GM23338 (cell line): ENCODE results near the gene NBAS. TPM values are rescaled to one million over a fixed set of nuclear protein-coding genes. Genes with fewer than 3 reads are reported as not detected.

Experiments used
- ATAC-seq: fragments of 200-7000 bp; cut with Tn5 transposase; 3 replicates; pipeline ENCODE4 v1.9.1; 2020
- DNase-seq: peaks from one replicate; pipeline ENCODE4 v3.0.0-alpha.2; 2015; ENCODE audit warnings: low spot score
- H2AFZ ChIP-seq: fragments of 200-600 bp; sonication (generic); 2 replicates; pipeline ENCODE4 v1.8.0; 2016; ENCODE audit warnings: antibody characterized with exemption, mild to moderate bottlenecking, moderate library complexity
- H3F3A ChIP-seq: fragments of 200-600 bp; sonication (generic); replicated peaks from 2 replicates; pipeline ENCODE4 v1.8.0; 2017; ENCODE audit warnings: antibody characterized with exemption, mixed run types, low read depth
- H3K27ac ChIP-seq: fragments of 200-600 bp; sonication (generic); 2 replicates; pipeline ENCODE4 v1.6.1; 2016; ENCODE audit warnings: low read depth
- H3K27me3 ChIP-seq: fragments of 200-600 bp; sonication (generic); 2 replicates; pipeline ENCODE4 v1.8.0; 2016; ENCODE audit warnings: mild to moderate bottlenecking, mixed run types, moderate library complexity; ENCODE audit not compliant: insufficient read depth
- H3K36me3 ChIP-seq: fragments of 200-600 bp; sonication (generic); 2 replicates; pipeline ENCODE4 v1.8.0; 2016; ENCODE audit warnings: mild to moderate bottlenecking; ENCODE audit not compliant: insufficient read depth
- H3K4me1 ChIP-seq: fragments of 200-600 bp; sonication (generic); 2 replicates; pipeline ENCODE4 v1.8.0; 2016; ENCODE audit warnings: mild to moderate bottlenecking, moderate library complexity; ENCODE audit not compliant: insufficient read depth
- H3K4me2 ChIP-seq: fragments of 200-600 bp; sonication (generic); 2 replicates; pipeline ENCODE4 v1.7.1; 2017; ENCODE audit warnings: mixed run types
- H3K4me3 ChIP-seq: fragments of 200-600 bp; sonication (generic); 2 replicates; pipeline ENCODE4 v1.6.1; 2016; ENCODE audit warnings: mixed run types
- H3K79me2 ChIP-seq: fragments of 200-600 bp; sonication (generic); replicated peaks from 2 replicates; pipeline ENCODE4 v1.8.0; 2017; ENCODE audit warnings: mild to moderate bottlenecking; ENCODE audit not compliant: insufficient read depth
- H3K9me2 ChIP-seq: fragments of 200-600 bp; sonication (generic); 2 replicates; pipeline ENCODE4 v1.8.0; 2017; ENCODE audit not compliant: insufficient read depth
- H4K20me1 ChIP-seq: fragments of 200-600 bp; sonication (generic); replicated peaks from 2 replicates; pipeline ENCODE4 v1.8.0; 2017; ENCODE audit warnings: mild to moderate bottlenecking; ENCODE audit not compliant: insufficient read depth
- H3K27ac Mint-ChIP-seq: 2 replicates; pipeline ENCODE4 v1.8.0; 2020; ENCODE audit warnings: inconsistent platforms, mild to moderate bottlenecking, moderate library complexity, mixed read lengths
- H3K27me3 Mint-ChIP-seq: 3 replicates; pipeline ENCODE4 v1.8.0; 2022; ENCODE audit warnings: low read depth, mild to moderate bottlenecking, moderate library complexity, mixed read lengths, inconsistent platforms; ENCODE audit not compliant: insufficient read depth, poor library complexity
- H3K36me3 Mint-ChIP-seq: 3 replicates; pipeline ENCODE4 v1.8.0; 2021; ENCODE audit warnings: low read depth, mild to moderate bottlenecking, inconsistent platforms, moderate library complexity, mixed read lengths
- H3K4me1 Mint-ChIP-seq: 3 replicates; pipeline ENCODE4 v1.8.0; 2020; ENCODE audit warnings: mild to moderate bottlenecking, inconsistent platforms, mixed read lengths
- H3K4me3 Mint-ChIP-seq: 3 replicates; pipeline ENCODE4 v1.8.0; 2021; ENCODE audit warnings: moderate library complexity, mild to moderate bottlenecking, inconsistent platforms, mixed read lengths
- H3K9me3 Mint-ChIP-seq: 3 replicates; pipeline ENCODE4 v1.8.0; 2020; ENCODE audit warnings: moderate library complexity, mild to moderate bottlenecking, inconsistent platforms, mixed read lengths
- CREB1 ChIP-seq: fragments of 250-450 bp; sonication (Bioruptor Pico); IDR thresholded peaks from 2 replicates; pipeline ENCODE4 v1.5.0; 2020; ENCODE audit warnings: low read depth, mild to moderate bottlenecking, moderate library complexity
- EZH2 ChIP-seq: fragments of 200-600 bp; sonication (generic); IDR thresholded peaks from one replicate; pipeline ENCODE4 v1.8.0; 2017; ENCODE audit warnings: antibody characterized with exemption, mild to moderate bottlenecking, low read depth; ENCODE audit not compliant: unreplicated experiment
- EZH2phosphoT487 ChIP-seq: fragments of 200-600 bp; sonication (generic); IDR thresholded peaks from one replicate; pipeline ENCODE4 v1.8.1; 2018; ENCODE audit warnings: antibody characterized with exemption; ENCODE audit not compliant: unreplicated experiment
- JUNB ChIP-seq: IDR thresholded peaks from one replicate; pipeline ENCODE4 v1.6.1; 2016; ENCODE audit warnings: antibody characterized with exemption; ENCODE audit not compliant: unreplicated experiment
- POLR2AphosphoS5 ChIP-seq: IDR thresholded peaks from 2 replicates; pipeline ENCODE4 v1.6.1; 2016; ENCODE audit warnings: antibody characterized with exemption, low read depth
- STAT1 ChIP-seq: IDR thresholded peaks from one replicate; pipeline ENCODE4 v1.6.1; 2016; ENCODE audit warnings: antibody characterized with exemption; ENCODE audit not compliant: unreplicated experiment
- ZNF114 ChIP-seq: fragments of 250-450 bp; sonication (Bioruptor Pico); IDR thresholded peaks from 2 replicates; pipeline ENCODE4 v1.5.0; 2020; ENCODE audit warnings: mild to moderate bottlenecking, moderate library complexity
- polyA plus RNA-seq: library from polyadenylated mRNA; unstranded; fragments of >200 nt; fragmentation: Nextera tagmentation; extraction: Ambion mirVana; gene quantifications from 2 replicates; pipeline ENCODE4 v1.2.1, GENCODE V29; 2016
- total RNA-seq: library from RNA; depleted of rRNA; stranded (reverse); fragments of >200 nt; shearing (Covaris generic); gene quantifications from 2 replicates; pipeline ENCODE4 v1.2.3, GENCODE V29; 2014
- TF ChIP-seq, protein P1 (sequence below): fragments of 250-450 bp; sonication (Bioruptor Pico); IDR thresholded peaks from 2 replicates; pipeline ENCODE4 v1.5.0; 2020; ENCODE audit warnings: mild to moderate bottlenecking, moderate library complexity
- TF ChIP-seq, protein P2 (sequence below), 2 experiments: fragments of 200-600 bp in 1 of 2; sonication (generic) in 1 of 2; conservative IDR thresholded peaks; 2 replicates each; pipeline versions ENCODE4 v1.5.1 to v1.6.1; 2016 to 2017; ENCODE audit warnings: antibody characterized with exemption in 2 of 2, low read depth in 2 of 2, mild to moderate bottlenecking in 2 of 2, moderate library complexity in 1 of 2
- TF ChIP-seq, protein P3 (sequence below): IDR thresholded peaks from one replicate; pipeline ENCODE4 v1.6.1; 2018; ENCODE audit warnings: antibody characterized with exemption; ENCODE audit not compliant: unreplicated experiment
- TF ChIP-seq, protein P4 (sequence below): IDR thresholded peaks from 2 replicates; pipeline ENCODE4 v1.6.1; 2016; ENCODE audit warnings: antibody characterized with exemption

The NBAS gene
- total and polyA plus RNA-seq, 2 experiments from 2014 or later, result 24.8 to 38.9 TPM

DNA sequence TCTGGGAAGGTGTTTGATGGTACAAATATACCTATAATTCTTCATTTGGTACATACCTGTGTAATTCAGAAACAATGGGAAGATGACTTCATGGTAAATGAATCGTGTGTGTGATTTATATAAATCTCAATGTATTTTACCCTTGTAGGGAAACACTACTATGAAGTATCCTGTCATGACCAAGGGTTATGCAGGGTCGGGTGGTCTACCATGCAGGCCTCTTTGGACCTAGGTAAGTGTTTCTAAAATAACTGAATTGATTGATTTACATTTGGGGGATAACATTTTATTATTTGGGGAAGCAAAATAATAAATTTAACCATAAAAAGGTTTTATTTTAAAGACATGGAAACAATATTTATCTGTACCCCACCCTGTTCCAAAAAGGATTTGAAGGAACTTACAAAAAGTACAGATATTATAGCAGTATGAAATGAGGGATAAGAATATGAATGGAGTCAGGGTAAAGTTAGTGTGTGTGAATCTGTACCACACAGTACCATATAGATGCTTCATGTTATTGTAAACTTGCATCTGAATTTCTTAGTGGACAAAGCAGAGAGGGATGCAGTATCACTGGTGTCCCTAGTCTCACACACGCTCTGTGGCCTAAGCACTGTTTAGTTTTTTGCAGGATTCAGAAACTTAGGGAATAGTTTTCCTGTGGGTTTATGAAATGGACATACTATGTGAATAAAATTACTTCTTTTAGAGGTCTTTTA lies 42.1 kb upstream of the NBAS start (continued):
- TF ChIP-seq, protein P1, sequence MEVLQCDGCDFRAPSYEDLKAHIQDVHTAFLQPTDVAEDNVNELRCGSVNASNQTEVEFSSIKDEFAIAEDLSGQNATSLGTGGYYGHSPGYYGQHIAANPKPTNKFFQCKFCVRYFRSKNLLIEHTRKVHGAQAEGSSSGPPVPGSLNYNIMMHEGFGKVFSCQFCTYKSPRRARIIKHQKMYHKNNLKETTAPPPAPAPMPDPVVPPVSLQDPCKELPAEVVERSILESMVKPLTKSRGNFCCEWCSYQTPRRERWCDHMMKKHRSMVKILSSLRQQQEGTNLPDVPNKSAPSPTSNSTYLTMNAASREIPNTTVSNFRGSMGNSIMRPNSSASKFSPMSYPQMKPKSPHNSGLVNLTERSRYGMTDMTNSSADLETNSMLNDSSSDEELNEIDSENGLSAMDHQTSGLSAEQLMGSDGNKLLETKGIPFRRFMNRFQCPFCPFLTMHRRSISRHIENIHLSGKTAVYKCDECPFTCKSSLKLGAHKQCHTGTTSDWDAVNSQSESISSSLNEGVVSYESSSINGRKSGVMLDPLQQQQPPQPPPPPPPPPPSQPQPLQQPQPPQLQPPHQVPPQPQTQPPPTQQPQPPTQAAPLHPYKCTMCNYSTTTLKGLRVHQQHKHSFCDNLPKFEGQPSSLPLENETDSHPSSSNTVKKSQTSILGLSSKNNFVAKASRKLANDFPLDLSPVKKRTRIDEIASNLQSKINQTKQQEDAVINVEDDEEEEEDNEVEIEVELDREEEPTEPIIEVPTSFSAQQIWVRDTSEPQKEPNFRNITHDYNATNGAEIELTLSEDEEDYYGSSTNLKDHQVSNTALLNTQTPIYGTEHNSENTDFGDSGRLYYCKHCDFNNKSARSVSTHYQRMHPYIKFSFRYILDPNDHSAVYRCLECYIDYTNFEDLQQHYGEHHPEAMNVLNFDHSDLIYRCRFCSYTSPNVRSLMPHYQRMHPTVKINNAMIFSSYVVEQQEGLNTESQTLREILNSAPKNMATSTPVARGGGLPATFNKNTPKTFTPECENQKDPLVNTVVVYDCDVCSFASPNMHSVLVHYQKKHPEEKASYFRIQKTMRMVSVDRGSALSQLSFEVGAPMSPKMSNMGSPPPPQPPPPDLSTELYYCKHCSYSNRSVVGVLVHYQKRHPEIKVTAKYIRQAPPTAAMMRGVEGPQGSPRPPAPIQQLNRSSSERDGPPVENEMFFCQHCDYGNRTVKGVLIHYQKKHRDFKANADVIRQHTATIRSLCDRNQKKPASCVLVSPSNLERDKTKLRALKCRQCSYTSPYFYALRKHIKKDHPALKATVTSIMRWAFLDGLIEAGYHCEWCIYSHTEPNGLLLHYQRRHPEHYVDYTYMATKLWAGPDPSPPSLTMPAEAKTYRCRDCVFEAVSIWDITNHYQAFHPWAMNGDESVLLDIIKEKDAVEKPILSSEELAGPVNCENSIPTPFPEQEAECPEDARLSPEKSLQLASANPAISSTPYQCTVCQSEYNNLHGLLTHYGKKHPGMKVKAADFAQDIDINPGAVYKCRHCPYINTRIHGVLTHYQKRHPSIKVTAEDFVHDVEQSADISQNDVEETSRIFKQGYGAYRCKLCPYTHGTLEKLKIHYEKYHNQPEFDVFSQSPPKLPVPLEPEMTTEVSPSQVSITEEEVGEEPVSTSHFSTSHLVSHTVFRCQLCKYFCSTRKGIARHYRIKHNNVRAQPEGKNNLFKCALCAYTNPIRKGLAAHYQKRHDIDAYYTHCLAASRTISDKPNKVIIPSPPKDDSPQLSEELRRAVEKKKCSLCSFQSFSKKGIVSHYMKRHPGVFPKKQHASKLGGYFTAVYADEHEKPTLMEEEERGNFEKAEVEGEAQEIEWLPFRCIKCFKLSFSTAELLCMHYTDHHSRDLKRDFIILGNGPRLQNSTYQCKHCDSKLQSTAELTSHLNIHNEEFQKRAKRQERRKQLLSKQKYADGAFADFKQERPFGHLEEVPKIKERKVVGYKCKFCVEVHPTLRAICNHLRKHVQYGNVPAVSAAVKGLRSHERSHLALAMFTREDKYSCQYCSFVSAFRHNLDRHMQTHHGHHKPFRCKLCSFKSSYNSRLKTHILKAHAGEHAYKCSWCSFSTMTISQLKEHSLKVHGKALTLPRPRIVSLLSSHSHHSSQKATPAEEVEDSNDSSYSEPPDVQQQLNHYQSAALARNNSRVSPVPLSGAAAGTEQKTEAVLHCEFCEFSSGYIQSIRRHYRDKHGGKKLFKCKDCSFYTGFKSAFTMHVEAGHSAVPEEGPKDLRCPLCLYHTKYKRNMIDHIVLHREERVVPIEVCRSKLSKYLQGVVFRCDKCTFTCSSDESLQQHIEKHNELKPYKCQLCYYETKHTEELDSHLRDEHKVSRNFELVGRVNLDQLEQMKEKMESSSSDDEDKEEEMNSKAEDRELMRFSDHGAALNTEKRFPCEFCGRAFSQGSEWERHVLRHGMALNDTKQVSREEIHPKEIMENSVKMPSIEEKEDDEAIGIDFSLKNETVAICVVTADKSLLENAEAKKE (CRISPR knock-in tag), result no peak
- no peak for TF ChIP-seq STAT1
- no peak for TF ChIP-seq JUNB
- TF ChIP-seq CREB1 (CRISPR knock-in tag), result no peak

DNA sequence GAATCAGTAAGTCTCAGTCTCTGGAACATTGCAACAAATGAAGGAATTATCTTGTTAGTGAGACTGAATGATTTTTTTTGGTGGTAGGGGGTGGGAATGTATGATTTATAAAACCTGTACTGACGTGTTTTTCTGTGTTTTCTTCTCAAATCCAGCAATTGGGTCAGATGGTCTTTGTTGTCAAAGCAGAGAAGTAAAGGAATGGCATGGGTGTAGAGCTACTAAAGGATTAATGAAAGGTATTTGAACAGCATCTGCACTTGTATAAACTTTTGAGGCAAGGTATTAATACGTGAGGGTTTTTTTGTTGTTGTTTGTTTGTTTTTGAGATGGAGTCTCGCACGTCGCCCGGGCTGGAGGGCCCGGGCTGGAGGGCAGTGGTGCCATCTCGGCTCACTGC lies 41.3 kb upstream of the NBAS start:
- H3K4me3 ChIP-seq, result no peak overlapping the region
- no peak overlapping the region for H3K27ac Mint-ChIP-seq
- no peaks in the 10 kb centered on the region for H3K27me3 ChIP-seq
- H3K27me3 Mint-ChIP-seq, result no peaks in the 10 kb centered on the region
- H3K4me1 Mint-ChIP-seq, result no peaks in the 10 kb centered on the region
- TF ChIP-seq CREB1 (CRISPR knock-in tag), result no peak
- TF ChIP-seq, protein P2, sequence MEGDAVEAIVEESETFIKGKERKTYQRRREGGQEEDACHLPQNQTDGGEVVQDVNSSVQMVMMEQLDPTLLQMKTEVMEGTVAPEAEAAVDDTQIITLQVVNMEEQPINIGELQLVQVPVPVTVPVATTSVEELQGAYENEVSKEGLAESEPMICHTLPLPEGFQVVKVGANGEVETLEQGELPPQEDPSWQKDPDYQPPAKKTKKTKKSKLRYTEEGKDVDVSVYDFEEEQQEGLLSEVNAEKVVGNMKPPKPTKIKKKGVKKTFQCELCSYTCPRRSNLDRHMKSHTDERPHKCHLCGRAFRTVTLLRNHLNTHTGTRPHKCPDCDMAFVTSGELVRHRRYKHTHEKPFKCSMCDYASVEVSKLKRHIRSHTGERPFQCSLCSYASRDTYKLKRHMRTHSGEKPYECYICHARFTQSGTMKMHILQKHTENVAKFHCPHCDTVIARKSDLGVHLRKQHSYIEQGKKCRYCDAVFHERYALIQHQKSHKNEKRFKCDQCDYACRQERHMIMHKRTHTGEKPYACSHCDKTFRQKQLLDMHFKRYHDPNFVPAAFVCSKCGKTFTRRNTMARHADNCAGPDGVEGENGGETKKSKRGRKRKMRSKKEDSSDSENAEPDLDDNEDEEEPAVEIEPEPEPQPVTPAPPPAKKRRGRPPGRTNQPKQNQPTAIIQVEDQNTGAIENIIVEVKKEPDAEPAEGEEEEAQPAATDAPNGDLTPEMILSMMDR (conservative IDR thresholded peaks at IDR 0.05; ENCODE audit: low read depth in 2 of 2), result no peak
- no peak for TF ChIP-seq STAT1
- TF ChIP-seq EZH2phosphoT487, result no peak
- no peak for TF ChIP-seq EZH2
- TF ChIP-seq, protein P3, sequence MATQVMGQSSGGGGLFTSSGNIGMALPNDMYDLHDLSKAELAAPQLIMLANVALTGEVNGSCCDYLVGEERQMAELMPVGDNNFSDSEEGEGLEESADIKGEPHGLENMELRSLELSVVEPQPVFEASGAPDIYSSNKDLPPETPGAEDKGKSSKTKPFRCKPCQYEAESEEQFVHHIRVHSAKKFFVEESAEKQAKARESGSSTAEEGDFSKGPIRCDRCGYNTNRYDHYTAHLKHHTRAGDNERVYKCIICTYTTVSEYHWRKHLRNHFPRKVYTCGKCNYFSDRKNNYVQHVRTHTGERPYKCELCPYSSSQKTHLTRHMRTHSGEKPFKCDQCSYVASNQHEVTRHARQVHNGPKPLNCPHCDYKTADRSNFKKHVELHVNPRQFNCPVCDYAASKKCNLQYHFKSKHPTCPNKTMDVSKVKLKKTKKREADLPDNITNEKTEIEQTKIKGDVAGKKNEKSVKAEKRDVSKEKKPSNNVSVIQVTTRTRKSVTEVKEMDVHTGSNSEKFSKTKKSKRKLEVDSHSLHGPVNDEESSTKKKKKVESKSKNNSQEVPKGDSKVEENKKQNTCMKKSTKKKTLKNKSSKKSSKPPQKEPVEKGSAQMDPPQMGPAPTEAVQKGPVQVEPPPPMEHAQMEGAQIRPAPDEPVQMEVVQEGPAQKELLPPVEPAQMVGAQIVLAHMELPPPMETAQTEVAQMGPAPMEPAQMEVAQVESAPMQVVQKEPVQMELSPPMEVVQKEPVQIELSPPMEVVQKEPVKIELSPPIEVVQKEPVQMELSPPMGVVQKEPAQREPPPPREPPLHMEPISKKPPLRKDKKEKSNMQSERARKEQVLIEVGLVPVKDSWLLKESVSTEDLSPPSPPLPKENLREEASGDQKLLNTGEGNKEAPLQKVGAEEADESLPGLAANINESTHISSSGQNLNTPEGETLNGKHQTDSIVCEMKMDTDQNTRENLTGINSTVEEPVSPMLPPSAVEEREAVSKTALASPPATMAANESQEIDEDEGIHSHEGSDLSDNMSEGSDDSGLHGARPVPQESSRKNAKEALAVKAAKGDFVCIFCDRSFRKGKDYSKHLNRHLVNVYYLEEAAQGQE, result no peak
- no peak for TF ChIP-seq ZNF114 (CRISPR knock-in tag)
- no peak for TF ChIP-seq POLR2AphosphoS5
- TF ChIP-seq, protein P4, sequence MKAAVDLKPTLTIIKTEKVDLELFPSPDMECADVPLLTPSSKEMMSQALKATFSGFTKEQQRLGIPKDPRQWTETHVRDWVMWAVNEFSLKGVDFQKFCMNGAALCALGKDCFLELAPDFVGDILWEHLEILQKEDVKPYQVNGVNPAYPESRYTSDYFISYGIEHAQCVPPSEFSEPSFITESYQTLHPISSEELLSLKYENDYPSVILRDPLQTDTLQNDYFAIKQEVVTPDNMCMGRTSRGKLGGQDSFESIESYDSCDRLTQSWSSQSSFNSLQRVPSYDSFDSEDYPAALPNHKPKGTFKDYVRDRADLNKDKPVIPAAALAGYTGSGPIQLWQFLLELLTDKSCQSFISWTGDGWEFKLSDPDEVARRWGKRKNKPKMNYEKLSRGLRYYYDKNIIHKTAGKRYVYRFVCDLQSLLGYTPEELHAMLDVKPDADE, result no peak
- H3K36me3 ChIP-seq, result peaks cover 84% of the 10 kb centered on the region
- DNase-seq (no peak), ATAC-seq (no peak)
- no peak overlapping the region for H3K4me3 Mint-ChIP-seq
- H3K4me2 ChIP-seq, result no peak overlapping the region
- no peaks in the 10 kb centered on the region for H3K79me2 ChIP-seq
- peaks cover 90% of the 10 kb centered on the region for H3K36me3 Mint-ChIP-seq
- no peaks in the 10 kb centered on the region for H3K4me1 ChIP-seq
- H3K27ac ChIP-seq, result no peak overlapping the region
- H3F3A ChIP-seq, result no peaks in the 10 kb centered on the region
- H2AFZ ChIP-seq, result no peak overlapping the region
- peaks cover 15% of the 10 kb centered on the region; the same call in 1 of the 2 replicates for H4K20me1 ChIP-seq
- no peaks in the 10 kb centered on the region for H3K9me2 ChIP-seq
- H3K9me3 Mint-ChIP-seq, result no peaks in the 10 kb centered on the region
